GM23338 (cell line): ENCODE results near the gene RNF4. TPM values are rescaled to one million over a fixed set of nuclear protein-coding genes. Genes with fewer than 3 reads are reported as not detected.

ENCODE experiments used
- ATAC-seq: fragments of 200-7000 bp; cut with Tn5 transposase; 3 replicates; pipeline ENCODE4 v1.9.1; 2020
- DNase-seq: peaks from one replicate; pipeline ENCODE4 v3.0.0-alpha.2; 2015; ENCODE audit warnings: low spot score
- H2AFZ ChIP-seq: fragments of 200-600 bp; sonication (generic); 2 replicates; pipeline ENCODE4 v1.8.0; 2016; ENCODE audit warnings: antibody characterized with exemption, mild to moderate bottlenecking, moderate library complexity
- H3F3A ChIP-seq: fragments of 200-600 bp; sonication (generic); replicated peaks from 2 replicates; pipeline ENCODE4 v1.8.0; 2017; ENCODE audit warnings: antibody characterized with exemption, mixed run types, low read depth
- H3K27ac ChIP-seq: fragments of 200-600 bp; sonication (generic); 2 replicates; pipeline ENCODE4 v1.6.1; 2016; ENCODE audit warnings: low read depth
- H3K27me3 ChIP-seq: fragments of 200-600 bp; sonication (generic); 2 replicates; pipeline ENCODE4 v1.8.0; 2016; ENCODE audit warnings: mild to moderate bottlenecking, mixed run types, moderate library complexity; ENCODE audit not compliant: insufficient read depth
- H3K36me3 ChIP-seq: fragments of 200-600 bp; sonication (generic); 2 replicates; pipeline ENCODE4 v1.8.0; 2016; ENCODE audit warnings: mild to moderate bottlenecking; ENCODE audit not compliant: insufficient read depth
- H3K4me1 ChIP-seq: fragments of 200-600 bp; sonication (generic); 2 replicates; pipeline ENCODE4 v1.8.0; 2016; ENCODE audit warnings: mild to moderate bottlenecking, moderate library complexity; ENCODE audit not compliant: insufficient read depth
- H3K4me2 ChIP-seq: fragments of 200-600 bp; sonication (generic); 2 replicates; pipeline ENCODE4 v1.7.1; 2017; ENCODE audit warnings: mixed run types
- H3K4me3 ChIP-seq: fragments of 200-600 bp; sonication (generic); 2 replicates; pipeline ENCODE4 v1.6.1; 2016; ENCODE audit warnings: mixed run types
- H3K79me2 ChIP-seq: fragments of 200-600 bp; sonication (generic); replicated peaks from 2 replicates; pipeline ENCODE4 v1.8.0; 2017; ENCODE audit warnings: mild to moderate bottlenecking; ENCODE audit not compliant: insufficient read depth
- H3K9me2 ChIP-seq: fragments of 200-600 bp; sonication (generic); 2 replicates; pipeline ENCODE4 v1.8.0; 2017; ENCODE audit not compliant: insufficient read depth
- H4K20me1 ChIP-seq: fragments of 200-600 bp; sonication (generic); replicated peaks from 2 replicates; pipeline ENCODE4 v1.8.0; 2017; ENCODE audit warnings: mild to moderate bottlenecking; ENCODE audit not compliant: insufficient read depth
- H3K27ac Mint-ChIP-seq: 2 replicates; pipeline ENCODE4 v1.8.0; 2020; ENCODE audit warnings: inconsistent platforms, mild to moderate bottlenecking, moderate library complexity, mixed read lengths
- H3K27me3 Mint-ChIP-seq: 3 replicates; pipeline ENCODE4 v1.8.0; 2022; ENCODE audit warnings: low read depth, mild to moderate bottlenecking, moderate library complexity, mixed read lengths, inconsistent platforms; ENCODE audit not compliant: insufficient read depth, poor library complexity
- H3K36me3 Mint-ChIP-seq: 3 replicates; pipeline ENCODE4 v1.8.0; 2021; ENCODE audit warnings: low read depth, mild to moderate bottlenecking, inconsistent platforms, moderate library complexity, mixed read lengths
- H3K4me1 Mint-ChIP-seq: 3 replicates; pipeline ENCODE4 v1.8.0; 2020; ENCODE audit warnings: mild to moderate bottlenecking, inconsistent platforms, mixed read lengths
- H3K4me3 Mint-ChIP-seq: 3 replicates; pipeline ENCODE4 v1.8.0; 2021; ENCODE audit warnings: moderate library complexity, mild to moderate bottlenecking, inconsistent platforms, mixed read lengths
- H3K9me3 Mint-ChIP-seq: 3 replicates; pipeline ENCODE4 v1.8.0; 2020; ENCODE audit warnings: moderate library complexity, mild to moderate bottlenecking, inconsistent platforms, mixed read lengths
- CREB1 ChIP-seq: fragments of 250-450 bp; sonication (Bioruptor Pico); IDR thresholded peaks from 2 replicates; pipeline ENCODE4 v1.5.0; 2020; ENCODE audit warnings: low read depth, mild to moderate bottlenecking, moderate library complexity
- CTCF ChIP-seq, 2 experiments: fragments of 200-600 bp in 1 of 2; sonication (generic) in 1 of 2; conservative IDR thresholded peaks; 2 replicates each; pipeline versions ENCODE4 v1.5.1 to v1.6.1; 2016 to 2017; ENCODE audit warnings: antibody characterized with exemption in 2 of 2, low read depth in 2 of 2, mild to moderate bottlenecking in 2 of 2, moderate library complexity in 1 of 2
- ETS1 ChIP-seq: IDR thresholded peaks from 2 replicates; pipeline ENCODE4 v1.6.1; 2016; ENCODE audit warnings: antibody characterized with exemption
- EZH2 ChIP-seq: fragments of 200-600 bp; sonication (generic); IDR thresholded peaks from one replicate; pipeline ENCODE4 v1.8.0; 2017; ENCODE audit warnings: antibody characterized with exemption, mild to moderate bottlenecking, low read depth; ENCODE audit not compliant: unreplicated experiment
- EZH2phosphoT487 ChIP-seq: fragments of 200-600 bp; sonication (generic); IDR thresholded peaks from one replicate; pipeline ENCODE4 v1.8.1; 2018; ENCODE audit warnings: antibody characterized with exemption; ENCODE audit not compliant: unreplicated experiment
- JUNB ChIP-seq: IDR thresholded peaks from one replicate; pipeline ENCODE4 v1.6.1; 2016; ENCODE audit warnings: antibody characterized with exemption; ENCODE audit not compliant: unreplicated experiment
- NANOG ChIP-seq: IDR thresholded peaks from 2 replicates; pipeline ENCODE4 v1.6.1; 2016; ENCODE audit warnings: antibody characterized with exemption, borderline replicate concordance
- POLR2AphosphoS5 ChIP-seq: IDR thresholded peaks from 2 replicates; pipeline ENCODE4 v1.6.1; 2016; ENCODE audit warnings: antibody characterized with exemption, low read depth
- REST ChIP-seq: IDR thresholded peaks from one replicate; pipeline ENCODE4 v1.6.1; 2018; ENCODE audit warnings: antibody characterized with exemption; ENCODE audit not compliant: unreplicated experiment
- STAT1 ChIP-seq: IDR thresholded peaks from one replicate; pipeline ENCODE4 v1.6.1; 2016; ENCODE audit warnings: antibody characterized with exemption; ENCODE audit not compliant: unreplicated experiment
- ZNF114 ChIP-seq: fragments of 250-450 bp; sonication (Bioruptor Pico); IDR thresholded peaks from 2 replicates; pipeline ENCODE4 v1.5.0; 2020; ENCODE audit warnings: mild to moderate bottlenecking, moderate library complexity
- ZNF331 ChIP-seq: fragments of 250-450 bp; sonication (Bioruptor Pico); IDR thresholded peaks from 2 replicates; pipeline ENCODE4 v1.5.0; 2020; ENCODE audit warnings: low read depth, mild to moderate bottlenecking, moderate library complexity
- ZNF462 ChIP-seq: fragments of 250-450 bp; sonication (Bioruptor Pico); IDR thresholded peaks from 2 replicates; pipeline ENCODE4 v1.5.0; 2020; ENCODE audit warnings: mild to moderate bottlenecking, moderate library complexity
- polyA plus RNA-seq: library from polyadenylated mRNA; unstranded; fragments of >200 nt; fragmentation: Nextera tagmentation; extraction: Ambion mirVana; gene quantifications from 2 replicates; pipeline ENCODE4 v1.2.1, GENCODE V29; 2016
- total RNA-seq: library from RNA; depleted of rRNA; stranded (reverse); fragments of >200 nt; shearing (Covaris generic); gene quantifications from 2 replicates; pipeline ENCODE4 v1.2.3, GENCODE V29; 2014

RNF4 gene
- total and polyA plus RNA-seq, 2 experiments from 2014 or later = 47.7 to 77.2 TPM

- Histone ChIP-seq H3K9me2 (no peaks in the 10 kb centered on the region), H2AFZ (no peak overlapping the region), H3K4me2 (no peak overlapping the region), H3K4me3 (no peak overlapping the region), H3K36me3 (peaks cover 59% of the 10 kb centered on the region), H3K79me2 (peaks cover 77% of the 10 kb centered on the region), H3K27me3 (no peaks in the 10 kb centered on the region), H3F3A (peaks cover 16% of the 10 kb centered on the region), H3K4me1 (no peaks in the 10 kb centered on the region), H3K27ac (0 out of 2 replicates have a peak overlapping the region, but pooled peaks have one; percentile 14), H4K20me1 (peaks cover 55% of the 10 kb centered on the region)
- Mint-ChIP-seq H3K27me3 (no peaks in the 10 kb centered on the region), H3K36me3 (peaks cover 83% of the 10 kb centered on the region), H3K4me1 (no peaks in the 10 kb centered on the region), H3K9me3 (no peaks in the 10 kb centered on the region), H3K27ac (no peak overlapping the region), H3K4me3 (no peak overlapping the region; the same call in 2 of the 3 replicates)
- no peak for DNase-seq
- TF ChIP-seq ZNF462 (CRISPR knock-in tag) (no peak), POLR2AphosphoS5 (no peak), ZNF331 (CRISPR knock-in tag) (no peak), STAT1 (no peak), ZNF114 (CRISPR knock-in tag) (no peak), ETS1 (no peak), JUNB (no peak), CTCF (conservative IDR thresholded peaks at IDR 0.05; ENCODE audit: low read depth in 2 of 2) (no peak), EZH2 (no peak), EZH2phosphoT487 (no peak), REST (no peak), CREB1 (CRISPR knock-in tag) (no peak), NANOG (no peak)
- no peak for ATAC-seq
These were observed 31.6 kb downstream of the RNF4 start for GRCh38 chr4:2500547-2500946.
